Epidermal melanocyte (primary cell): ENCODE results near the gene FILIP1L.
"Not testable (repeated sequence)": the region's sequence is repeated elsewhere in the genome, so short reads cannot be mapped to it uniquely, and the experiment has no call there.

ENCODE experiments used
- DNase-seq: peaks from one replicate; pipeline ENCODE4 v3.0.0; 2011; ENCODE audit warnings: low spot score; ENCODE audit not compliant: insufficient read length

FILIP1L gene

GRCh38 chr3:100075851-100076730, 38.2 kb downstream of the FILIP1L start:
- DNase-seq, result no peak

GRCh38 chr3:100075196-100075595, 39.1 kb downstream of the FILIP1L start:
- DNase-seq, result no peak

- no peak for DNase-seq
These were observed 40.5 kb downstream of the FILIP1L start for GRCh38 chr3:100073714-100074307.

- DNase-seq, result no peak
These were observed 41.1 kb downstream of the FILIP1L start for GRCh38 chr3:100073049-100073713.

- no peak for DNase-seq
These were observed 41.8 kb downstream of the FILIP1L start for GRCh38 chr3:100072326-100073048.

GRCh38 chr3:100069472-100069871, 44.8 kb downstream of the FILIP1L start:
- DNase-seq, result no peak

- peak; percentile 39 for DNase-seq
These were observed 45.5 kb downstream of the FILIP1L start for GRCh38 chr3:100068826-100069225.

- no peak for DNase-seq
These were observed 46.7 kb downstream of the FILIP1L start for GRCh38 chr3:100067589-100067988.

GRCh38 chr3:100063929-100064461, 50.3 kb downstream of the FILIP1L start:
- no peak for DNase-seq

GRCh38 chr3:100062665-100063064, 51.6 kb downstream of the FILIP1L start:
- no peak for DNase-seq

GRCh38 chr3:100060685-100061484, 53.4 kb downstream of the FILIP1L start:
- DNase-seq, result no peak

GRCh38 chr3:100059472-100059871, 54.8 kb downstream of the FILIP1L start:
- DNase-seq, result no peak

- no peak for DNase-seq
These were observed 56.4 kb downstream of the FILIP1L start for GRCh38 chr3:100057716-100058575.

- no peak for DNase-seq
These were observed 60.2 kb downstream of the FILIP1L start for GRCh38 chr3:100053951-100054620.

GRCh38 chr3:100051513-100051912, 62.8 kb downstream of the FILIP1L start:
- not testable (repeated sequence) for DNase-seq

GRCh38 chr3:100048248-100048647, 66.1 kb downstream of the FILIP1L start:
- DNase-seq, result no peak

GRCh38 chr3:100047455-100048141, 66.7 kb downstream of the FILIP1L start:
- no peak for DNase-seq

GRCh38 chr3:100046986-100047385, 67.3 kb downstream of the FILIP1L start:
- DNase-seq, result no peak
